Measurements from ENCODE around the gene GYS1. TPM values are rescaled to one million over a fixed set of nuclear protein-coding genes. Genes with fewer than 3 reads are reported as not detected.

GYS1 gene
- total and polyA plus RNA-seq, 2 of the 8 experiments (the other 6 are each of a cell fraction or from before 2014, with no cell fraction given): 30.0 to 38.7 TPM

GRCh38 chr19:48965040-48965805 is 27.9 kb downstream of the GYS1 start, which contains the start of gene FTL (continued):
- TF ChIP-seq, protein P1, sequence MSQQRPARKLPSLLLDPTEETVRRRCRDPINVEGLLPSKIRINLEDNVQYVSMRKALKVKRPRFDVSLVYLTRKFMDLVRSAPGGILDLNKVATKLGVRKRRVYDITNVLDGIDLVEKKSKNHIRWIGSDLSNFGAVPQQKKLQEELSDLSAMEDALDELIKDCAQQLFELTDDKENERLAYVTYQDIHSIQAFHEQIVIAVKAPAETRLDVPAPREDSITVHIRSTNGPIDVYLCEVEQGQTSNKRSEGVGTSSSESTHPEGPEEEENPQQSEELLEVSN (IDR thresholded peaks at IDR 0.05): 0 out of 2 replicates have a peak, but pooled peaks have one; percentile 8
- TF ChIP-seq PHF8 (conservative IDR thresholded peaks at IDR 0.05; ENCODE audit: low read depth, low read length) (peak; percentile 66), SIN3A (conservative IDR thresholded peaks at IDR 0.05 in 1 of 2, IDR thresholded peaks at IDR 0.05 in 1 of 2; ENCODE audit: low read depth in 1 of 2, low read length in 2 of 2) (peak; percentile 45 to 86; a peak in 2 of 4 replicates), GTF2F1 (IDR thresholded peaks at IDR 0.05; ENCODE audit: borderline replicate concordance, low read depth, low read length) (peak; percentile 37; the same call in 1 of the 2 replicates), CBX5 (IDR thresholded peaks at IDR 0.05; ENCODE audit: low read depth, low read length) (no peak), YY1 (IDR thresholded peaks at IDR 0.05; ENCODE audit: low read depth, low read length) (no peak), ASH2L (IDR thresholded peaks at IDR 0.05; ENCODE audit: low read length) (peak; percentile 28)

Measured in H1 (cell line).